GM12892 (cell line): ENCODE measurements around the gene FLVCR2.

Experiments used
- DNase-seq: peaks from one replicate; pipeline ENCODE4 v3.0.0; 2011; ENCODE audit not compliant: insufficient read length
- FAIRE-seq: peaks from 2 replicates; lab custom pipeline; 2011; peaks lifted over from hg19 to GRCh38; lab: Jason Lieb, UNC
- POLR2A ChIP-seq: IDR thresholded peaks from 2 replicates; pipeline ENCODE4 v1.6.1; 2011; ENCODE audit warnings: low read depth, low read length, control low read depth
- POLR2AphosphoS5 ChIP-seq: IDR thresholded peaks from 2 replicates; pipeline ENCODE4 v1.6.1; 2011; ENCODE audit warnings: low read depth, low read length, control low read depth
- TAF1 ChIP-seq: IDR thresholded peaks from 2 replicates; pipeline ENCODE4 v1.6.1; 2011; ENCODE audit warnings: low read depth, mild to moderate bottlenecking, control low read depth, low read length, borderline replicate concordance

Gene FLVCR2

GRCh38 chr14:75602503-75602902 is 24.1 kb downstream of the FLVCR2 start:
- TF ChIP-seq POLR2A (no peak), TAF1 (no peak), POLR2AphosphoS5 (no peak)
- DNase-seq (no peak), FAIRE-seq (no peak)

- no peak for DNase-seq
- FAIRE-seq: no peak
- TF ChIP-seq TAF1: no peak
Measured at GRCh38 chr14:75604979-75605851, 26.8 kb downstream of the FLVCR2 start.

- TF ChIP-seq TAF1 (no peak), POLR2AphosphoS5 (no peak), POLR2A (no peak)
- DNase-seq: no peak
- FAIRE-seq: no peak
Measured at GRCh38 chr14:75605916-75606315, 27.5 kb downstream of the FLVCR2 start.

- no peak for FAIRE-seq
- DNase-seq: no peak
Measured at GRCh38 chr14:75607044-75607443, 28.6 kb downstream of the FLVCR2 start.

GRCh38 chr14:75607842-75608640 is 29.6 kb downstream of the FLVCR2 start:
- no peak for TF ChIP-seq POLR2AphosphoS5
- no peak for TF ChIP-seq TAF1
- no peak for TF ChIP-seq POLR2A
- FAIRE-seq (no peak), DNase-seq (no peak)

More at GRCh38 chr14:75607044-75607443, 28.6 kb downstream of the FLVCR2 start:
- no peak for TF ChIP-seq POLR2A
- no peak for TF ChIP-seq POLR2AphosphoS5
- TF ChIP-seq TAF1: no peak

- DNase-seq (no peak), FAIRE-seq (no peak)
- TF ChIP-seq POLR2AphosphoS5: no peak
- TF ChIP-seq TAF1: no peak
- no peak for TF ChIP-seq POLR2A
Measured at GRCh38 chr14:75609116-75609515, 30.7 kb downstream of the FLVCR2 start.

- FAIRE-seq: peak; percentile 14
- no peak for DNase-seq
- no peak for TF ChIP-seq POLR2A
- no peak for TF ChIP-seq POLR2AphosphoS5
- no peak for TF ChIP-seq TAF1
Measured at GRCh38 chr14:75609606-75610475, 31.4 kb downstream of the FLVCR2 start.

GRCh38 chr14:75610834-75611233 is 32.4 kb downstream of the FLVCR2 start:
- FAIRE-seq: no peak
- TF ChIP-seq POLR2A: no peak
- TF ChIP-seq TAF1: no peak
- no peak for TF ChIP-seq POLR2AphosphoS5

GRCh38 chr14:75612157-75612556 is 33.7 kb downstream of the FLVCR2 start:
- no peak for DNase-seq
- no peak for FAIRE-seq
- TF ChIP-seq TAF1 (no peak), POLR2AphosphoS5 (no peak), POLR2A (no peak)

More at GRCh38 chr14:75610834-75611233, 32.4 kb downstream of the FLVCR2 start:
- no peak for DNase-seq

GRCh38 chr14:75614179-75614578 is 35.8 kb downstream of the FLVCR2 start:
- FAIRE-seq: no peak
- DNase-seq: no peak

GRCh38 chr14:75615200-75615599 is 36.8 kb downstream of the FLVCR2 start:
- DNase-seq: no peak
- no peak for TF ChIP-seq POLR2AphosphoS5
- FAIRE-seq: peak; percentile 9

More at GRCh38 chr14:75614179-75614578, 35.8 kb downstream of the FLVCR2 start:
- no peak for TF ChIP-seq TAF1
